Measurements from ENCODE around the gene PLEKHD1. TPM values are rescaled to one million over a fixed set of nuclear protein-coding genes. Genes with fewer than 3 reads are reported as not detected.
A peak's percentile ranks its signal among the peaks of the same experiment; 100 is the strongest.

The PLEKHD1 gene
- total RNA-seq, 4 donors from 2014 or later = not detected

DNA sequence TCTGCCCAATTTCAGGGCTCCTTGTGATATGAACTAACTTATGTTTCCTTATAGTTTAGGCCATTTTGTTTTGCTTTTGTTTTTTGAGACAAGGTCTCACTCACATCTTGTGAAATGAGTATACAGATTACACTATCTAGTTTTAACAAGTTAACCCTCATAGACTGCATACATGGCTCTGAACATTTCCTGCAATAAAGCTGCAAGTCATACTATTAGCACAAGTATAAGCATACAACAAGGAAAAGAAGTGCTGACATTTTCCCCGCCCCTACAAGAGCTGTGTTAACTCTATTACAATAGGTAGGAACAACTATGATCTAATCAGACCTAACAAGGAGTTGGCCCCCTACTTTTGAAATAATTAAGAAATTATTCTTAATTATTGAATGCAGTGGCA, 54.2 kb downstream of the PLEKHD1 start:
- 96% methylated on average over 1 of the region's 1 CpG for WGBS, 2 donors
- TF ChIP-seq EP300 (IDR thresholded peaks at IDR 0.05) = no peak
- TF ChIP-seq, protein P1, sequence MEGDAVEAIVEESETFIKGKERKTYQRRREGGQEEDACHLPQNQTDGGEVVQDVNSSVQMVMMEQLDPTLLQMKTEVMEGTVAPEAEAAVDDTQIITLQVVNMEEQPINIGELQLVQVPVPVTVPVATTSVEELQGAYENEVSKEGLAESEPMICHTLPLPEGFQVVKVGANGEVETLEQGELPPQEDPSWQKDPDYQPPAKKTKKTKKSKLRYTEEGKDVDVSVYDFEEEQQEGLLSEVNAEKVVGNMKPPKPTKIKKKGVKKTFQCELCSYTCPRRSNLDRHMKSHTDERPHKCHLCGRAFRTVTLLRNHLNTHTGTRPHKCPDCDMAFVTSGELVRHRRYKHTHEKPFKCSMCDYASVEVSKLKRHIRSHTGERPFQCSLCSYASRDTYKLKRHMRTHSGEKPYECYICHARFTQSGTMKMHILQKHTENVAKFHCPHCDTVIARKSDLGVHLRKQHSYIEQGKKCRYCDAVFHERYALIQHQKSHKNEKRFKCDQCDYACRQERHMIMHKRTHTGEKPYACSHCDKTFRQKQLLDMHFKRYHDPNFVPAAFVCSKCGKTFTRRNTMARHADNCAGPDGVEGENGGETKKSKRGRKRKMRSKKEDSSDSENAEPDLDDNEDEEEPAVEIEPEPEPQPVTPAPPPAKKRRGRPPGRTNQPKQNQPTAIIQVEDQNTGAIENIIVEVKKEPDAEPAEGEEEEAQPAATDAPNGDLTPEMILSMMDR (IDR thresholded peaks at IDR 0.05) = no peak
- no peak for TF ChIP-seq POLR2A (IDR thresholded peaks at IDR 0.05)
- DNase-seq (ENCODE audit: low spot score in 2 of 2) = no peak

DNA sequence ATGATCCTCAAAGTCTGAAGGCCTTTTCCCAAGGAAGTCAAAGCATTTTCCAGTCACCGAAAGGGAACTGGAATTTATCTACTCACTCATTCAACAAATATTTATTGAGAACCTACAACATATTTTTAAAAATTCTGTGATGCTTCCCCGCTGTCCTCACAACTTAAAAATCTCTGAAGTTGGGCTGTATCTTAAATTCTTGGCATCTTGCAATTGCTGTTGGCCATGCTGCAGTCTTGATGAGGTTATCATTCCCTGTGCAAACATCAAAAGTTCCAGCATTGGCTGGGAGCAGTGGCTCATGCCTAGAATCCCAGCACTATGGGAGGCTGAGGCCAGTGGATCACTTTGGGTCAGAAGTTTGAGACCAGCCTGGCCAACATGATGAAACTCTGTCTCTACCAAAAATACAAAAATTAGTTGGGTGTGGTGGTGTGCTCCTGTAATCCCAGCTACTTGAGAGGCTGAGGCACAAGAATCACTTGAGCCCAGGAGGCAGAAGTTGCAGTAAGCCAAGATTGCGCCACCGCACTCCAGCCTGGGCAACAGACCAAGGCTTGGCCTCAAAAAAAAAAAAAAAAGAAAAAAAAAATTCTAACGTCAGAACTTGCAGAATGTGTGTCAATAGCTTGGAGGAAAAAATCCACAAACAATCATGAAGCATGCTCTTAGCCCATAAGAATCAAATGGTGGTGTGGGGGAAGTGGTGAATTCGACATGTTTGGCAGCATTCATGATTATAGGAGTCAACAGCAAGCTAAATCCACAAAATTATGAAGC, 55.3 kb downstream of the PLEKHD1 start:
- no peak overlapping the region for H3K4me3 ChIP-seq
- peak in 1 of 2 donors; percentile 25 for DNase-seq (ENCODE audit: low spot score in 2 of 2)
- TF ChIP-seq, protein P1 (IDR thresholded peaks at IDR 0.05) = no peak
- TF ChIP-seq POLR2A (IDR thresholded peaks at IDR 0.05) (no peak), EP300 (IDR thresholded peaks at IDR 0.05) (peak in 1 of 2 donors; percentile 57)
- H3K4me1 ChIP-seq = peaks cover 0 to 4% (median 0%) of the 10 kb centered on the region in 4 donors
- H3K27me3 ChIP-seq = no peaks in the 10 kb centered on the region
- no peaks in the 10 kb centered on the region for H3K36me3 ChIP-seq
- no peak overlapping the region for H3K27ac ChIP-seq
- H3K9me3 ChIP-seq = no peaks in the 10 kb centered on the region
- 42 to 56% methylated on average over 6 of the region's 6 CpGs for WGBS, 2 donors

More for the DNA sequence above, 54.2 kb downstream of the PLEKHD1 start:
- Histone ChIP-seq H3K4me3 (no peak overlapping the region), H3K27ac (no peak overlapping the region), H3K9me3 (no peaks in the 10 kb centered on the region), H3K36me3 (no peaks in the 10 kb centered on the region), H3K27me3 (no peaks in the 10 kb centered on the region), H3K4me1 (peaks cover 0 to 4% (median 0%) of the 10 kb centered on the region in 4 donors)

DNA sequence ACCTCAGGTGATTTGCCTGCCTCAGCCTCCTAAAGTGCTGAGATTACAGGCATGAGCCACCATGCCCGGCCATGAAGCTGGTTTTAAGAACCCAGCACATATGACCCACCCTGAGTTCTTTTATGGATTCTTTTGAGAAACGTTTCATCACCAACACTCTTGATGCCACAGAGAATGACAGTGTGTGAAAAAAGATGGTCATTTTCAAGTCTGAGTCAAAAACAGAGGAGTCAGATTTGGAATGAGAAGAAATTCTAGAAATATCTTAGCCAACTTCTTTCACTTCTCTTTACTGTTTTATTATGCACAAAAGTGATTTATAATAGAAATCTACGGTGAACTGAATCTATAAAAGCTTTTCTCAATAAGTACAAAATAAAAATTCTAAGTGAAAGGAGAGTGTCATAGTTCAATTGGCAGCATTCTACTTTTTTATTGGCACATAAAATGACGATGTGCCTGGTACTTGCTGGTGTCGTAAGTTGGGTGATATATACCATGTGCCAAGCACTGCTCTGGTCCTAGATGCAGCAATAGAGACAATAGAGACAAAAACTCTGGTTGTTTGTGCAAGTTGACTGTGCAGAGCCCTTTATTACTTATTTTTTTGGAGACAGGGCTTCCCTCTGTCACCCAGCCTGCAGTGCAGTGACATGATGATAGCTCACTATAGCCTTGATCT, 56.3 kb downstream of the PLEKHD1 start:
- TF ChIP-seq POLR2A (IDR thresholded peaks at IDR 0.05) (no peak), EP300 (IDR thresholded peaks at IDR 0.05) (no peak)
- TF ChIP-seq, protein P1 (IDR thresholded peaks at IDR 0.05) = no peak
- no peaks in the 10 kb centered on the region for H3K36me3 ChIP-seq
- H3K4me1 ChIP-seq = no peaks in the 10 kb centered on the region
- no peaks in the 10 kb centered on the region for H3K27me3 ChIP-seq
- no peaks in the 10 kb centered on the region for H3K9me3 ChIP-seq
- DNase-seq (ENCODE audit: low spot score in 2 of 2) = no peak
- no peak overlapping the region for H3K27ac ChIP-seq
- H3K4me3 ChIP-seq = no peak overlapping the region
- WGBS, 2 donors = 53 to 57% methylated on average over 5 of the region's 5 CpGs

DNA sequence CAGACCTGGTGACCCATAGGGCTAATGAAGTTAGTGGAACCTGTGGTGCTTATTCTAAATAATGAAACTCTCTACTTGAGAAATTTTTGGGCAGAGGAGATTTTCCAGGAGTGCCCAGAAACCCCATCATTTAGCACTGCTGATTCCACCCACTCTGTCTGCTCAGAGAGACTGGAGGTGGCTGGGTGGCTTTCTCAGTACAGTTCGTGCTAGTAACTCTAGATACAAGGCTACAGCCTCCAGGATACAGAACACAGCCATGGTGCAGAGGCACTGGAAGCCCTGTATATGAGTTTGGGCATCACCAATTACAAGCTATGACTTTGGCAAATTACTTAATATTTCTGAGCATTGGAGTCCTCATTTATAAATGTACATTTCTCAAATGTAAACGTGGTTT, 57.8 kb downstream of the PLEKHD1 start:
- no peaks in the 10 kb centered on the region for H3K27me3 ChIP-seq
- H3K9me3 ChIP-seq = no peaks in the 10 kb centered on the region
- TF ChIP-seq, protein P1 (IDR thresholded peaks at IDR 0.05) = no peak
- no peak for TF ChIP-seq EP300 (IDR thresholded peaks at IDR 0.05)
- TF ChIP-seq POLR2A (IDR thresholded peaks at IDR 0.05) = no peak
- no peak overlapping the region for H3K27ac ChIP-seq
- H3K4me1 ChIP-seq = no peaks in the 10 kb centered on the region
- no peaks in the 10 kb centered on the region for H3K36me3 ChIP-seq
- no peak for DNase-seq (ENCODE audit: low spot score in 2 of 2)
- H3K4me3 ChIP-seq = no peak overlapping the region
- 53 to 71% methylated on average over 2 of the region's 2 CpGs for WGBS, 2 donors
